Middle frontal gyrus (tissue), 1 donor: ENCODE results near the gene TEX13D.
"Not testable (repeated sequence)": the region's sequence is repeated elsewhere in the genome, so short reads cannot be mapped to it uniquely, and the experiment has no call there.

ENCODE experiments used
- DNase-seq: peaks from one replicate; pipeline ENCODE4 v3.0.0-alpha.2; 2015; ENCODE audit warnings: low spot score; ENCODE audit errors: extremely low spot score

TEX13D gene

GRCh38 chrX:124332481-124333424 is at the start of gene TEX13D:
Gene TEX13D, plus strand, starts transcription at chrX:124332660. Its CDS starts 258 bp downstream, at chrX:124332918.
- DNase-seq = no peak

GRCh38 chrX:124289443-124289842 is 43.0 kb upstream of the TEX13D start:
- no peak for DNase-seq

- no peak for DNase-seq
Observed at GRCh38 chrX:124293810-124294209, 38.6 kb upstream of the TEX13D start.

DNA sequence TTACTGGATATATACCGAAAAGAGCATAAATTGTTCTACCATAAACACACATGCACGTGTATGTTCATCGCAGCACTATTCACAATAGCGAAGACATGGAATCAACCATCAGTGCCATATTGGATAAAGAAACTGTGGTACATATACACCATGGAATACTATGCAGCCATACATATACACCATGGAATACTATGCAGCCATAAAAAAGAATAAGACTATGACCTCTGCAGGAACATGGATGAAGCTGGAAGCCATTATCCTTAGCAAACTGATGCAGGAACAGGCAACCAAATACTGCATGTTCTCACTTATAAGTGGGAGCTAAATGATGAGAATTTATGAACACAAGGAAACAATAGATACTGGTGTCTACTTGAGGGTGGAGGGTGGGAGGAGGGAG is 33.1 kb upstream of the TEX13D start:
- DNase-seq = not testable (repeated sequence)

GRCh38 chrX:124300405-124300804 is 32.1 kb upstream of the TEX13D start:
- DNase-seq = no peak

GRCh38 chrX:124307253-124307907 is 25.1 kb upstream of the TEX13D start:
- no peak for DNase-seq

DNA sequence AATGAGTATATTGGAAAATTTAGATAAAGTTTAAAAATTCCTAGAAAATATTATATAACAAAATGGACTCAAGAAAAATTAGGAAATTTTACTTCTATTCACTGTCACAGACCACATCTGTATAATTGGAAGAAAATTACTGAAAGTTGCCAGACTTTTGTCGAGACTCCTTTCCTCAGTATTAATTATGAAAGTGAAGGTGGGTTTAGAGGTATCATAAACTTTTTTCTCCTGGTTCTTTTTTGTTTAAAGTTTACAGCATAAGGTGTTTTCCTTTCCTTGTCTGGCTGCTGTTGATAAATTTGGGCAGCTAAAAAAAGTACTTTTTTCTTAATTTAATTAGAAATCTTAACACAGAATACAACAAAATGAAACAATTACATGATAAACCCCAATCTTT is 6.7 kb upstream of the TEX13D start:
- DNase-seq = no peak

- DNase-seq = no peak
Observed at GRCh38 chrX:124328765-124329164, 3.7 kb upstream of the TEX13D start.

DNA sequence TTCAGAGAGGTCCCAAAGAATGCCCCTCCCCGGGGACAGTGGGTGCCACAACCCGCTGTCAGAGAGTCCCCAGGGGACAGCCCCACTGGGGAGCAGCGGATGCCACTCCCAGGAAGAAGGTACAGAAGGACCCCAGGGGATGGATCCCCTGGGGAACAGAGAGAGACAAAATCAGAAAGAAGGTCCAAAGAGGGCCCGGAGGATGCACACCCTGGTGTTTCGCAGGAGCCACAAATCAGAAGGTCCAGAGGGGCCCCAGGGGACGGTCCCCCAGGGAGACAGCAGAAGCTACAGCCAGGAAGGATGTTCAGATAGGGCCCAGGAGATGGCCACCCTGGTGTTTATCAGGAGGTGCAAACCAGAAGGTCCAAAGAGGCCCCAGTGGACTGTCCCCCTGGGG is 1.4 kb downstream of the TEX13D start:
- DNase-seq = no peak

DNA sequence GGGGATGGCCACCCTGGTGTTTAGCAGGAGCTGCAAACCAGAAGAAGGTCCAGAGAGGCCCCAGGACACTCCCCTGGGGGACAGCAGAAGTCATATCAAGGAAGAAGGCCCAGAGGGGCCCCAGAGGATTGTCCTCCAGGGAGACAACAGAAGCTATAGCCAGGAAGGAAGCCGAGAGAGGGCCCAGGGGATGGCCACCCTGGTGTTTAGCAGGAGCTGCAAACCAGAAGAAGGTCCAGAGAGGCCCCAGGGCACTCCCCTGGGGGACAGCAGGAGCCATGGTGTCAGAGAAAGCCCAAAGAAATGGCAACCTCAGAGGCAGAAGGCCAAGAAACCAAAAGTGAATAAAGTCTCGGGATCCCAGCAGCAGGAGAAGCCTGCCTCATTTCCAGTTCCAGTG is 2.1 kb downstream of the TEX13D start:
- not testable (repeated sequence) for DNase-seq

DNA sequence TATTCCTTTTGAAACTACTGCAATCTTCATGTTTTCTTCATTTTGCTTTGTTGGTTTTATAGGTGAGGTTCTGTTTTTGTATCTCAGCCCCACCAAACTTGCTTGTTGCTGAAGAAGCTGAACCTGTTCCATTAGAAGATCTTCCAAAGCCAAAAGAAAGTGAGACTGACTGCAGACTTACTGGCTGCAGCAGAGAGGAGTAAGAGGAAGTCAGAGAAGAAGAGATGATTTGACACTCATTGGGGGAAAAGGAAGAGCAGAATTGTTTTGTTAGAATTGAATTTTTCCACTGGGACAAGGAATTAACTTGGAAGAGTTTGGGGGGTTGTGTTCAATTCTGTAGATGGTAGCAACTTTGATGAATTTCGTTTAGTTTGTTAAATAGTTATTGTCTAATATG is 3.1 kb downstream of the TEX13D start:
- no peak for DNase-seq

DNA sequence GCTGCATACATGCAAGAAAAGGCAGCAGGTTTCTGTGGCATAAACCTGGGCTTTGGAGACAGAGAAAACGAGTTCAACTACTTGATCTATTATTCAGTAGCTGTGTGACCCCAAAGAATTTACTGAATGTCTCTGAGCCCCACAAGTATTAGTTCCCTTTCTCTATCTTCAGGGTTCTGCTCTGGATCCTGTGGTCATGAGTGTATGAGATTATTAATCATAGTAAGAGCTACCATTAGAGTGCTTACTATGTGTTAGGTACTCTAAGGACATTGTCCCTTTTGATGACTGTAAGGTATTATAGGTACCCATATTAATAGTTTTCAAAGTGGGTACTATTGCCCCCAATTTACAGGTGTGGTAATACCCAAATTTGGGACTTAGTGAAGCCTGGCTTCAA is 5.5 kb downstream of the TEX13D start:
- no peak for DNase-seq

- no peak for DNase-seq
Observed at GRCh38 chrX:124338733-124339514, 6.5 kb downstream of the TEX13D start.

DNA sequence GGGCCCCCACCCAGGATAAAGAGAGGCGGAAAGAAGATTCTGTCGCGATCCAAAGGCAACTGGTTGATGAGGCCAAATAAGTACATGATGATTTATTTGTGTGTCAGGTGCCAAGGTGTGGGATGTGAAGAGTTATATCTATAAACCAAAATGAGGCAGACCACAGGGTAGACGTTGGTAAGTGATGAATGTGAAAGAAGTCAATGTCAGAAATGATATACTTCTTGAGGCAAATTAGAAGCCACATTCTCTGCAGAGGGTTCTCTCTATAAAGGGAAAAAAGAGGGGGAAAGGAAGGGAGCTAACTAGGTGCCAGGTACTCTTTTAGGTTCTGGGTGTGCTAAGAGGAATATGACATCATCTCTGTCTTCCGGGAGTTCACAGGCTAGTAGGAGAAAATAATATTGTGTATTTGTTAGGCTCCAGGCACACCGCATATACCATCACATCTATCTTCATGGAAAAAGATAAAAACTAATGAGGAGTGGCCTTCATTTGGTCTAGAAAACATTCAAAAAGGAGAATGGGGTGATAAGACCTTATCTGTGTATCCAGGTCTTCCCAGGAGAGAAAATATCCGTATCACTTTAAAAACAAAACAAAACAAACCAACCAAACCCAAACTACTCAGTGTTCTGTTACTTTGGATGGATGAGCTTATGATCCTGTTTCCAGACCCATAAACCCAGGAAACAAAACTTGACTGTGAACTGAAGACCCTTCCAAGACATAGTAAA is 9.1 kb downstream of the TEX13D start:
- DNase-seq = no peak

DNA sequence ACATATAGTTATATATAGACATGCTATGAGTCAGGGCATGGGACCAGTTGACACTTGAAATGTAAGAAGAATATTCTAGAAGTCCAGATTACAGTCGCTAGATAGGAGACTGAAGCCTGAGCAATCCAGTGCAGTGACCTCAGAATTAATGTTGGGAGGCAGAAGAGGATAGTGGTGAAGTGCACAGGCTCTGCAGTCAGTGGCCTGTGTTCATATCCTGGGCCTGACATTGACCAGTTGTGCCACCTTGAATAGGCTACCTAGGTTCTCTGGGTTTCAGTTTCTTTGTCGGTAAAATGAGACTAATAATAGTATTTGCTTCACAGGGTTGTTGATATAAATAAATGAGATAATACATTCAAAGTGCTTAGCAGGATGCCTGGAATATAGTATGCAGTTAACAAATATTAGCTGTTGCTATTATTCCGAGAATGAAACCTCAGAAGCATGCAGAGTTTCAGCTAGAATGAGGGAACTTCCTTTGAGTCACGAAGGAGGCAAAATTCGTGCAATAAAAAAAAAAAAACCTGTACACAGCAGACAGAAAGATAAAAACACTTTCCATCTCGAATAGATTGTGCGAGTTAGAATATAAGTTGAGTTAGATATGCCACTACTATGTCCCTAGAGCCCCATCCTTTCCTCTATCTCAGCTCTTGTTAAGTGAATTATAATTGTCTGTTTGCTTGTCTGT is 9.9 kb downstream of the TEX13D start:
- no peak for DNase-seq

GRCh38 chrX:124343016-124343415 is 10.6 kb downstream of the TEX13D start:
- DNase-seq = no peak

DNA sequence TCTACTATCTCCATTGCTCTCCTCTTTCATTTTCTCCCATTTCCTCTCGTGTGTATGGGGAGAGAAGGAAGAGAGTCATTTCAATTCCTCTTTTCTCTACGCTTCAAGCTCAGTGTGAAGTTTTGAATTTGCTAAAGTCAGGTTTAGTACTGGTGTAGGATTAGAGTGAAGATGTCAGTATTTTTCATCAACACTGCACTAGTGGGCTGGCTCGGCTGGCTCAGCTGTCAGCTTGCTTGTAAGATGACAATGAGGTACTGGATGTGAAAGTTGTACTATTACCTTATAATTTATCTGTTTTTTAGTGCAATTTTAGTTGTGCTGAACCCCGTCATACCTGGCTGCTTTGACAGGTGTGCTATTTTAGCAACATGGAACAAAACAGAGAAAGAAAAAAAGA is 11.8 kb downstream of the TEX13D start:
- no peak for DNase-seq

- no peak for DNase-seq
Observed at GRCh38 chrX:124346117-124346876, 13.8 kb downstream of the TEX13D start, which contains the start of gene SH2D1A. Gene SH2D1A, plus strand, starts transcription at chrX:124346563. Its CDS starts 80 bp downstream, at chrX:124346643.

DNA sequence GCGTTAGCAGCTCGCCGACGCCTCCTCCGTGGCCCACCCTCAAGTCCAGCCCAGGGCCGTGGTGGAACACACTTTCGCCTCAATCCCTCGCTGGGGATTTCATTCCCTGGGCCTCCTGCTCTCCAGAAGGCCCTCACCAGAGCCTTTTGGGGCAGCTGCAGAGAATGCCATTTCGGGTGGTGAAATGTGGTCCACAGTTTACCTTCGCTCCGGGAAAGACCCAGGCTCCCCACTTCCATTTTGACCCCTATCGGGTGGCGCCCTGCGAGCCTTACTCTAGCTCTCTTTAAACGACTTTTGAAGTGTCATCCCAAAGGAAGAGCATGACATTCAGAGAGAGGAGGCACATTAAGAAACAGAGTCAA is 14.4 kb downstream of the TEX13D start:
- DNase-seq = no peak

- DNase-seq = no peak
Observed at GRCh38 chrX:124347242-124347641, 14.8 kb downstream of the TEX13D start.
